ENCODE measurements around the gene TRIM13.

Gene TRIM13

DNA sequence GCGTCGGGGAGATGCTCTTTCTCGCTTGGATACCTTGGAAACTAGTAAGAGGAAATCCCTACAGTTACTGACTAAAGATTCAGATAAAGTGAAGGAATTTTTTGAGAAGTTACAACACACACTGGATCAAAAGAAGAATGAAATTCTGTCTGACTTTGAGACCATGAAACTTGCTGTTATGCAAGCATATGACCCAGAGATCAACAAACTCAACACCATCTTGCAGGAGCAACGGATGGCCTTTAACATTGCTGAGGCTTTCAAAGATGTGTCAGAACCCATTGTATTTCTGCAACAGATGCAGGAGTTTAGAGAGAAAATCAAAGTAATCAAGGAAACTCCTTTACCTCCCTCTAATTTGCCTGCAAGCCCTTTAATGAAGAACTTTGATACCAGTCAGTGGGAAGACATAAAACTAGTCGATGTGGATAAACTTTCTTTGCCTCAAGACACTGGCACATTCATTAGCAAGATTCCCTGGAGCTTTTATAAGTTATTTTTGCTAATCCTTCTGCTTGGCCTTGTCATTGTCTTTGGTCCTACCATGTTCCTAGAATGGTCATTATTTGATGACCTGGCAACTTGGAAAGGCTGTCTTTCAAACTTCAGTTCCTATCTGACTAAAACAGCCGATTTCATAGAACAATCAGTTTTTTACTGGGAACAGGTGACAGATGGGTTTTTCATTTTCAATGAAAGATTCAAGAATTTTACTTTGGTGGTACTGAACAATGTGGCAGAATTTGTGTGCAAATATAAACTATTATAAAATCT, 15.7 kb downstream of the TRIM13 start:
- intact Hi-C loops (cut with micrococcal nuclease), result no loop called here
- H3K27me3 Mint-ChIP-seq, result no peaks in the 10 kb centered on the region
- H3K4me3 Mint-ChIP-seq, result no peak overlapping the region
- no peak overlapping the region for H3K27ac Mint-ChIP-seq
- peaks cover 70% of the 10 kb centered on the region for H3K36me3 Mint-ChIP-seq (ENCODE audit: low read depth)
- H3K4me1 Mint-ChIP-seq (ENCODE audit: low read depth), result peaks cover 11% of the 10 kb centered on the region
- no peaks in the 10 kb centered on the region for H3K9me3 Mint-ChIP-seq

DNA sequence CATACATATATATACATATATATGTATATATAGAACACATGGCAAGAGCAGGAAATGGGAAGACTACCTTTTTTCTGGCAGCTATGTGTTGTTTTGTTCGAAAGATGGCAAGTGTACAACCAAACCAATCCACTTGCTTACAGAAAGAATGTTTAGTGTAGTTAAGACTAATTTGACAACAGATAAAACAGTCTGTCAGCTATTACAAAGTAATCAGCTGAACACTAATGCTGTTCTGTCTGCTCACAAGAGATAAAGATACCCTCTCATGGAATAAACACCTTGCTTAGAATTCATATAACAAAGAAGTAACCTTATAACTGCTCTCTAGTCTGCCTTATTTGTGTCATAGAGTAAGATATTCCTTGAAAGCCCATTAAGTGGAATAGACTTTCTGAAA, 17.5 kb downstream of the TRIM13 start:
- Mint-ChIP-seq H3K27me3 (no peaks in the 10 kb centered on the region), H3K9me3 (no peaks in the 10 kb centered on the region), H3K27ac (no peak overlapping the region), H3K4me1 (ENCODE audit: low read depth) (peaks cover 11% of the 10 kb centered on the region), H3K36me3 (ENCODE audit: low read depth) (peaks cover 73% of the 10 kb centered on the region), H3K4me3 (no peak overlapping the region)
- intact Hi-C loops (cut with micrococcal nuclease), result no loop called here

DNA sequence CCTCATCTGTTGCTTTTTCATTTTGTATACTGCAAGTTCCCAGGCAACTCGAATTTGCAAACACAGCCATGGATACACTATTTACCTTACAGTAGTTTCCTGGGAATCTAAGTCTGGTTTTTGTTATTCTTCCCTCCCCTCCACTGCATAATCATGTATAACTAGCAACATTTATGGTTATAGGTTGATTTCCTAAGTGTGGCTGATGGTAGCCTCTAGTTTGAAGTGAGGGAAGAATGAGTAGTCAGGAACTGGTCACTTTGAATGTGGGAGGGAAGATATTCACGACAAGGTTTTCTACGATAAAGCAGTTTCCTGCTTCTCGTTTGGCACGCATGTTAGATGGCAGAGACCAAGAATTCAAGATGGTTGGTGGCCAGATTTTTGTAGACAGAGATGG, 18.4 kb downstream of the TRIM13 start, which contains the start of gene KCNRG:
KCNRG (plus strand) TSS at position 187 of the 400 bp plus-strand sequence; CDS start at position 237, 50 bp downstream.
- peaks cover 11% of the 10 kb centered on the region for H3K4me1 Mint-ChIP-seq (ENCODE audit: low read depth)
- peaks cover 70% of the 10 kb centered on the region for H3K36me3 Mint-ChIP-seq (ENCODE audit: low read depth)
- no peak within 1 kb of the TSS for H3K4me3 Mint-ChIP-seq

GRCh38 chr13:50015750-50016149, 18.9 kb downstream of the TRIM13 start:
- H3K9me3 Mint-ChIP-seq, result no peaks in the 10 kb centered on the region
- peaks cover 70% of the 10 kb centered on the region for H3K36me3 Mint-ChIP-seq (ENCODE audit: low read depth)
- no peaks in the 10 kb centered on the region for H3K27me3 Mint-ChIP-seq
- H3K4me3 Mint-ChIP-seq, result no peak overlapping the region
- peaks cover 11% of the 10 kb centered on the region for H3K4me1 Mint-ChIP-seq (ENCODE audit: low read depth)
- intact Hi-C loops (cut with micrococcal nuclease), result no loop called here
- H3K27ac Mint-ChIP-seq, result peak overlapping the region; percentile 44

More for the DNA sequence above, 18.4 kb downstream of the TRIM13 start, which contains the start of gene KCNRG:
- no peaks in the 10 kb centered on the region for H3K27me3 Mint-ChIP-seq
- no peaks in the 10 kb centered on the region for H3K9me3 Mint-ChIP-seq
- H3K27ac Mint-ChIP-seq, result peak within 1 kb of the TSS; percentile 44
- intact Hi-C loops (cut with micrococcal nuclease), result no loop called here

- H3K4me1 Mint-ChIP-seq (ENCODE audit: low read depth), result peaks cover 11% of the 10 kb centered on the region
- no peaks in the 10 kb centered on the region for H3K27me3 Mint-ChIP-seq
- no peak overlapping the region for H3K4me3 Mint-ChIP-seq
- H3K36me3 Mint-ChIP-seq (ENCODE audit: low read depth), result peaks cover 70% of the 10 kb centered on the region
- intact Hi-C loops (cut with micrococcal nuclease), result no loop called here
- no peaks in the 10 kb centered on the region for H3K9me3 Mint-ChIP-seq
- H3K27ac Mint-ChIP-seq, result peak overlapping the region; percentile 44
Measured at GRCh38 chr13:50016444-50016843, 19.6 kb downstream of the TRIM13 start.

- H3K9me3 Mint-ChIP-seq, result no peaks in the 10 kb centered on the region
- H3K36me3 Mint-ChIP-seq (ENCODE audit: low read depth), result peaks cover 67% of the 10 kb centered on the region
- H3K27ac Mint-ChIP-seq, result no peak overlapping the region
- H3K4me3 Mint-ChIP-seq, result no peak overlapping the region
- H3K27me3 Mint-ChIP-seq, result no peaks in the 10 kb centered on the region
- H3K4me1 Mint-ChIP-seq (ENCODE audit: low read depth), result peaks cover 11% of the 10 kb centered on the region
- intact Hi-C loops (cut with micrococcal nuclease), result no loop called here
Measured at GRCh38 chr13:50017819-50018218, 21.0 kb downstream of the TRIM13 start.

GRCh38 chr13:50025436-50025835, 28.6 kb downstream of the TRIM13 start:
- Mint-ChIP-seq H3K4me1 (ENCODE audit: low read depth) (no peaks in the 10 kb centered on the region), H3K9me3 (no peaks in the 10 kb centered on the region), H3K4me3 (no peak overlapping the region), H3K27ac (no peak overlapping the region), H3K27me3 (no peaks in the 10 kb centered on the region), H3K36me3 (ENCODE audit: low read depth) (peaks cover 86% of the 10 kb centered on the region)
- intact Hi-C loops (cut with micrococcal nuclease), result no loop called here

GRCh38 chr13:50026788-50027473, 30.1 kb downstream of the TRIM13 start:
- Mint-ChIP-seq H3K27ac (no peak overlapping the region), H3K4me1 (ENCODE audit: low read depth) (no peaks in the 10 kb centered on the region), H3K4me3 (no peak overlapping the region), H3K9me3 (no peaks in the 10 kb centered on the region), H3K36me3 (ENCODE audit: low read depth) (peaks cover 74% of the 10 kb centered on the region), H3K27me3 (no peaks in the 10 kb centered on the region)
- intact Hi-C loops (cut with micrococcal nuclease), result no loop called here

- peaks cover 41% of the 10 kb centered on the region for H3K36me3 Mint-ChIP-seq (ENCODE audit: low read depth)
- H3K9me3 Mint-ChIP-seq, result no peaks in the 10 kb centered on the region
- intact Hi-C loops (cut with micrococcal nuclease), result no loop called here
- H3K4me3 Mint-ChIP-seq, result no peak overlapping the region
- no peaks in the 10 kb centered on the region for H3K4me1 Mint-ChIP-seq (ENCODE audit: low read depth)
- no peaks in the 10 kb centered on the region for H3K27me3 Mint-ChIP-seq
- no peak overlapping the region for H3K27ac Mint-ChIP-seq
Measured at GRCh38 chr13:50030315-50030714, 33.5 kb downstream of the TRIM13 start.

DNA sequence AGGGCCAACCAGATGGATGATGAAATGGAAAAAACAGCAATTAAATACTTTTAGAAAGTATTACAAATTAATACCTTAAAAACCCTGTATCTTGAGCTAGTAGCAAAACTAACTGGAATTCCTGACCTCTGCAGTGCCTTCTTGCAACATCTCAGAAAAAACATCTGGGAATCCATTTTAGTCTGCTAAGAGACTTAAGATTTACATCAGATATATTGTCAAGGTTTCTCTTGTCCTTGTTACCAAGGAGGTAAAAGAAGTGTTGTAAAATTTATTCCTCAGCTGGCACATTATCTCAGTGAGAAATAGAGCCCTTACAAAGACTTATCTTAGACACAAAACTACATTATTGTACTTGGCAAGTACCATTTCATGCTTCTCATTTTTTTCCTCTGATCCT, 36.9 kb downstream of the TRIM13 start:
- no peaks in the 10 kb centered on the region for H3K9me3 Mint-ChIP-seq
- peaks cover 14% of the 10 kb centered on the region for H3K36me3 Mint-ChIP-seq (ENCODE audit: low read depth)
- intact Hi-C loops (cut with micrococcal nuclease), result no loop called here
- no peak overlapping the region for H3K27ac Mint-ChIP-seq
- H3K27me3 Mint-ChIP-seq, result no peaks in the 10 kb centered on the region
- H3K4me1 Mint-ChIP-seq (ENCODE audit: low read depth), result no peaks in the 10 kb centered on the region
- H3K4me3 Mint-ChIP-seq, result no peak overlapping the region

DNA sequence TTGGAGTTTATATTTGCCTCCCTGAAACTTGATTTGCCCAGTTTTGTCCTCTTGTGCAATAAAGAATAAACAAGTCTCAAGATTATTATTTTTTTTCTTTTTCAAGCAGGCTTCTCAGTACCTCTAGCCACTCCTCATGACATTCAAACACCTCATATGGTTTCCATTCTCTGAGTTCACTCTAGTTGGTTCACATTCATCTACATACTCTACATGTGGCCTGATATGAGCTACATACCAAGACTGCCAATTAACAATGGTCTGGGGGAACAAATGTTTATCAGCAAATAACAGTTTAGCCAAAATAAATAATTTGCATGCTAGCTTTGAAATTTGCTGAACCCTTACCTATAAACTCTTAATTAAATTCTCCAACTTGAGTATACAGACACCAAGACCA, 40.9 kb downstream of the TRIM13 start:
- intact Hi-C loops (cut with micrococcal nuclease), result no loop called here
- Mint-ChIP-seq H3K27me3 (no peaks in the 10 kb centered on the region), H3K4me1 (ENCODE audit: low read depth) (no peaks in the 10 kb centered on the region), H3K27ac (no peak overlapping the region), H3K36me3 (ENCODE audit: low read depth) (peaks cover 27% of the 10 kb centered on the region), H3K4me3 (no peak overlapping the region), H3K9me3 (no peaks in the 10 kb centered on the region)

DNA sequence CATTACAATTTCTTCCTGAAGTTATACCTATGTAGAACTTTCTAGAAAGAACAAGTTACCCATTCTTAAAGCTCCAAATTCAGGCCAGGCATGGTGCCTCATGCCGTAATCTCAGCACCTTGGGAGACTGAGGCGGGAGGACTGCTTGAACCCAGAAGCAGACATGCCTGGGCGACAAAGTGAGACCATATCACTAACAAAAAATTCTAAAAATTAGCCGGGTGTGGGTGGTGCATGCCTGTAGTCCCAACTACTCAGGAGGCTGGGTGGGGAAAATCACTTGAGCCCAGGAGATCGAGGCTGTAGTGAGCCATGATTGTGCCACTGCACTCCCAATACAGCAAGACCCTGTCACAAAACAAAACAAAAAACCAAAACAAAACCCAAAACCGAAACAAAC, 41.4 kb downstream of the TRIM13 start:
- Mint-ChIP-seq H3K4me3 (no peak overlapping the region), H3K9me3 (no peaks in the 10 kb centered on the region), H3K36me3 (ENCODE audit: low read depth) (peaks cover 32% of the 10 kb centered on the region), H3K27me3 (no peaks in the 10 kb centered on the region), H3K4me1 (ENCODE audit: low read depth) (no peaks in the 10 kb centered on the region), H3K27ac (no peak overlapping the region)
- intact Hi-C loops (cut with micrococcal nuclease), result no loop called here

- no peaks in the 10 kb centered on the region for H3K27me3 Mint-ChIP-seq
- no peaks in the 10 kb centered on the region for H3K9me3 Mint-ChIP-seq
- H3K4me3 Mint-ChIP-seq, result no peak overlapping the region
- intact Hi-C loops (cut with micrococcal nuclease), result no loop called here
- peak overlapping the region; percentile 8 for H3K27ac Mint-ChIP-seq
- H3K36me3 Mint-ChIP-seq (ENCODE audit: low read depth), result peaks cover 50% of the 10 kb centered on the region
- peaks cover 23% of the 10 kb centered on the region for H3K4me1 Mint-ChIP-seq (ENCODE audit: low read depth)
Measured at GRCh38 chr13:50052478-50052877, 55.6 kb downstream of the TRIM13 start.

DNA sequence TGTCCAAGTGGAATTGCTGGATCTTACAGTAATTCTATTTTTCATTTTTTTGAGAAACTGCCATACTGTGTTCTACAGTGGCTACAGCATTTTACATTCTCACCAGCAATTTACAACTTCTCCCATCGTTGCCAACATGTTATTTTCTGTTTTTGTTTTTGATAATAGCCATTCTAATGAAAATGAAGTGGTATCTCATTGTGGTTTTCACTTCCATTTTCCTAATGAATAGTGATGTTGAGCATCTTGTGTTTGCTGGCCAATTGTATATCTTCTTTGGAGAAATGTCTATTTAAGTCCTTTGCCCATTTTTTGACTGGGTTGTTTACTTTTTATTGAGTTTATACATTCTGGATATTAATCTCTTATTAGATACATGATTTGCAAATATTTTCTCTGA, 57.0 kb downstream of the TRIM13 start:
- Mint-ChIP-seq H3K27ac (no peak overlapping the region), H3K9me3 (no peaks in the 10 kb centered on the region), H3K4me1 (ENCODE audit: low read depth) (peaks cover 23% of the 10 kb centered on the region), H3K27me3 (no peaks in the 10 kb centered on the region), H3K4me3 (no peak overlapping the region), H3K36me3 (ENCODE audit: low read depth) (peaks cover 59% of the 10 kb centered on the region)
- intact Hi-C loops (cut with micrococcal nuclease), result no loop called here

Measured in dendritic cell treated with granulocyte-macrophage colony-stimulating factor and Interleukin-4, amounts not matched to agents 40 ng/mL and 50 ng/mL, for 4 days (primary cell).